H1 (cell line): ENCODE data around the gene TBKBP1. TPM values are rescaled to one million over a fixed set of nuclear protein-coding genes. Genes with fewer than 3 reads are reported as not detected.

Experiments used
- CTCF ChIA-PET: fragments of 300-600 bp; sonication (Branson Sonifier 250); formaldehyde crosslinking; loops from one replicate; lab custom pipeline; 2021; ENCODE audit not compliant: partially characterized antibody; lab: Charles Lee
- POLR2A ChIA-PET: fragments of 300-600 bp; sonication (Branson Sonifier 250); formaldehyde crosslinking; loops from one replicate; lab custom pipeline; 2021; ENCODE audit warnings: inconsistent platforms; ENCODE audit not compliant: partially characterized antibody; lab: Charles Lee
- DNase-seq, 2 experiments: peaks; one replicate each; pipeline versions ENCODE4 v3.0.0 to v3.0.0-alpha.2; 2010 to 2022; ENCODE audit warnings: low spot score in 2 of 2, low read depth in 1 of 2, mixed read lengths in 1 of 2
- FAIRE-seq: peaks from 2 replicates; lab custom pipeline; 2011; peaks lifted over from hg19 to GRCh38; lab: Jason Lieb, UNC
- H2AFZ ChIP-seq: 2 replicates; pipeline ENCODE4 v1.8.1; 2012; ENCODE audit warnings: low read length, inconsistent platforms
- H2AK5ac ChIP-seq: 2 replicates; pipeline ENCODE4 v1.6.1; 2013; ENCODE audit warnings: low read depth, low read length
- H2BK120ac ChIP-seq: replicated peaks from 2 replicates; pipeline ENCODE3; 2013; ENCODE audit warnings: low read depth, low read length, inconsistent platforms
- H2BK12ac ChIP-seq: 2 replicates; pipeline ENCODE4 v1.6.1; 2013; ENCODE audit warnings: low read depth, low read length
- H2BK15ac ChIP-seq: 2 replicates; pipeline ENCODE4 v1.6.1; 2013; ENCODE audit warnings: low read length
- H2BK20ac ChIP-seq: 2 replicates; pipeline ENCODE4 v1.6.1; 2013; ENCODE audit warnings: low read length
- H2BK5ac ChIP-seq: 2 replicates; pipeline ENCODE4 v1.6.1; 2013; ENCODE audit warnings: low read depth, low read length
- H3K14ac ChIP-seq: 2 replicates; pipeline ENCODE4 v1.6.1; 2013; ENCODE audit warnings: inconsistent platforms; ENCODE audit not compliant: insufficient read length
- H3K18ac ChIP-seq: 2 replicates; pipeline ENCODE4 v1.6.1; 2013; ENCODE audit warnings: low read length; ENCODE audit errors: extremely low read depth
- H3K23ac ChIP-seq: 2 replicates; pipeline ENCODE4 v1.6.1; 2013; ENCODE audit warnings: inconsistent platforms; ENCODE audit not compliant: insufficient read length
- H3K23me2 ChIP-seq: 2 replicates; pipeline ENCODE4 v1.6.1; 2013; ENCODE audit warnings: low read depth, low read length
- H3K27ac ChIP-seq: 2 replicates; pipeline ENCODE4 v1.6.1; 2011; ENCODE audit warnings: low read depth, low read length, inconsistent platforms
- H3K27me3 ChIP-seq, 4 experiments: replicated peaks in 1 of 4; 1 replicate in 1 of 4; 2 replicates in 3 of 4; pipeline versions ENCODE4 v1.6.1 to v1.8.1; 2011 to 2013; ENCODE audit warnings: low read length in 3 of 4, mild to moderate bottlenecking in 3 of 4, inconsistent platforms in 2 of 4, mixed read lengths in 2 of 4, moderate library complexity in 1 of 4; ENCODE audit not compliant: control insufficient read depth in 3 of 4, insufficient read depth in 3 of 4; ENCODE audit errors: extremely low read depth in 1 of 4
- H3K36me3 ChIP-seq, 4 experiments: 2 replicates each; pipeline versions ENCODE4 v1.6.1 to v1.8.1; 2011 to 2013; ENCODE audit warnings: mild to moderate bottlenecking in 4 of 4, low read length in 3 of 4, moderate library complexity in 2 of 4, control low read depth in 1 of 4, inconsistent platforms in 1 of 4; ENCODE audit not compliant: insufficient read depth in 4 of 4, control insufficient read depth in 2 of 4
- H3K4ac ChIP-seq: replicated peaks from 2 replicates; pipeline ENCODE3; 2013; ENCODE audit warnings: low read length, low read depth, mixed read lengths, inconsistent platforms; ENCODE audit not compliant: insufficient read length
- H3K4me1 ChIP-seq, 4 experiments: replicated peaks in 1 of 4; 1 replicate in 1 of 4; 2 replicates in 3 of 4; pipeline versions ENCODE4 v1.6.1 to v1.8.1; 2011 to 2013; ENCODE audit warnings: low read length in 3 of 4, inconsistent platforms in 2 of 4, mixed read lengths in 1 of 4; ENCODE audit not compliant: insufficient read depth in 4 of 4, control insufficient read depth in 3 of 4
- H3K4me2 ChIP-seq, 2 experiments: 2 replicates each; pipeline versions ENCODE4 v1.6.1 to v1.8.1; 2011 to 2013; ENCODE audit warnings: low read depth in 2 of 2, low read length in 2 of 2, control low read depth in 1 of 2, inconsistent platforms in 1 of 2, mild to moderate bottlenecking in 1 of 2; ENCODE audit not compliant: insufficient read depth in 1 of 2
- H3K4me3 ChIP-seq, 4 experiments: fragments of 200-600, 300-600 bp in 1 of 4; sonication (generic), shearing (Covaris generic), sonication (Bioruptor Twin) in 1 of 4; 2 replicates each; pipeline versions ENCODE4 v1.5.1 to v1.8.1; 2011 to 2016; ENCODE audit warnings: low read length in 4 of 4, low read depth in 3 of 4, control low read depth in 2 of 4, inconsistent platforms in 2 of 4, mild to moderate bottlenecking in 2 of 4, mixed read lengths in 1 of 4, moderate library complexity in 1 of 4; ENCODE audit not compliant: insufficient read depth in 2 of 4; ENCODE audit errors: extremely low read depth in 1 of 4
- H3K56ac ChIP-seq: replicated peaks from 2 replicates; pipeline ENCODE3; 2013; ENCODE audit warnings: low read depth, mild to moderate bottlenecking, mixed read lengths, low read length, inconsistent platforms; ENCODE audit not compliant: insufficient read length
- H3K79me1 ChIP-seq: 2 replicates; pipeline ENCODE4 v1.6.1; 2013; ENCODE audit warnings: low read depth, low read length, control low read depth
- H3K79me2 ChIP-seq, 2 experiments: 2 replicates each; pipeline versions ENCODE4 v1.6.1 to v1.8.1; 2012 to 2013; ENCODE audit warnings: low read length in 2 of 2, mild to moderate bottlenecking in 2 of 2, inconsistent platforms in 1 of 2; ENCODE audit not compliant: insufficient read depth in 2 of 2, control insufficient read depth in 1 of 2
- H3K9ac ChIP-seq, 4 experiments: replicated peaks in 1 of 4; 1 replicate in 1 of 4; 2 replicates in 3 of 4; pipeline versions ENCODE4 v1.6.1 to v1.8.1; 2011 to 2013; ENCODE audit warnings: low read depth in 3 of 4, low read length in 3 of 4, control low read depth in 2 of 4, mild to moderate bottlenecking in 2 of 4, moderate library complexity in 2 of 4, inconsistent platforms in 1 of 4; ENCODE audit errors: extremely low read depth in 1 of 4
- H3K9me3 ChIP-seq, 2 experiments: 2 replicates each; pipeline versions ENCODE4 v1.6.1 to v1.8.1; 2012 to 2013; ENCODE audit warnings: mild to moderate bottlenecking in 2 of 2, moderate library complexity in 2 of 2, control low read depth in 1 of 2, inconsistent platforms in 1 of 2, low read depth in 1 of 2, low read length in 1 of 2, mixed read lengths in 1 of 2; ENCODE audit not compliant: insufficient read depth in 2 of 2
- H4K20me1 ChIP-seq, 2 experiments: replicated peaks in 1 of 2; 2 replicates each; pipeline versions ENCODE3 to v1.8.1; 2011 to 2013; ENCODE audit warnings: inconsistent platforms in 2 of 2, low read length in 2 of 2, mild to moderate bottlenecking in 1 of 2; ENCODE audit not compliant: insufficient read depth in 2 of 2, control insufficient read depth in 1 of 2
- H4K5ac ChIP-seq: 2 replicates; pipeline ENCODE4 v1.6.1; 2013; ENCODE audit warnings: low read length, low read depth, mixed read lengths, inconsistent platforms; ENCODE audit not compliant: insufficient read length
- H4K8ac ChIP-seq: 2 replicates; pipeline ENCODE4 v1.8.0; 2013; ENCODE audit warnings: mild to moderate bottlenecking, moderate library complexity, low read length, inconsistent platforms; ENCODE audit not compliant: insufficient read depth; ENCODE audit errors: extremely low read depth
- H4K91ac ChIP-seq: replicated peaks from 2 replicates; pipeline ENCODE3; 2013; ENCODE audit warnings: low read length, mixed read lengths, inconsistent platforms; ENCODE audit not compliant: insufficient read length
- BRCA1 ChIP-seq: IDR thresholded peaks from 2 replicates; pipeline ENCODE4 v1.6.1; 2012; ENCODE audit warnings: low read depth, low read length, improper control_type of control experiment
- POLR2AphosphoS5 ChIP-seq: IDR thresholded peaks from 2 replicates; pipeline ENCODE4 v1.6.1; 2011; ENCODE audit warnings: low read depth, low read length
- WGBS, 2 experiments: shearing (Covaris generic) in 1 of 2; methylation state at CpG; one replicate each; pipeline versions ENCODE4 v1.1.6 to v1.1.7; 2013 to 2015; ENCODE audit warnings: low lambda C conversion rate in 2 of 2, mixed read lengths in 2 of 2, inconsistent platforms in 1 of 2, low coverage in 1 of 2, missing lambda C conversion rate in 1 of 2; ENCODE audit not compliant: insufficient replicate concordance in 2 of 2, insufficient coverage in 1 of 2, insufficient read length in 1 of 2; ENCODE audit errors: extremely low coverage in 1 of 2, missing lambda C conversion rate in 1 of 2; 5-methylcytosine and 5-hydroxymethylcytosine counted together
- polyA plus RNA-seq, 7 experiments: library from polyadenylated mRNA; depleted of rRNA in 3 of 7; stranded (reverse) in 5 of 7; unstranded in 2 of 7; fragments of >200 nt in 5 of 7; fragments of 200-250 nt in 2 of 7; gene quantifications; 1 replicate in 5 of 7; 2 replicates in 1 of 7; 4 replicates in 1 of 7; pipeline versions ENCODE4 v1.2.1 to v1.2.3, GENCODE V29; 2011 to 2013; ENCODE audit warnings: missing spikeins in 2 of 7, mixed read lengths in 2 of 7
- total RNA-seq: library from RNA; stranded (reverse); fragmentation: NEBNext Ultra II Directional; extraction: Animal tissue kit (Norgen Biotek cat#: 25700); gene quantifications from 2 replicates; pipeline ENCODE4 v1.2.1, GENCODE V29; 2021

Gene TBKBP1
- total and polyA plus RNA-seq, 2 of the 8 experiments (the other 6 are each of a cell fraction or from before 2014, with no cell fraction given) = 6.3 to 15.1 TPM

DNA sequence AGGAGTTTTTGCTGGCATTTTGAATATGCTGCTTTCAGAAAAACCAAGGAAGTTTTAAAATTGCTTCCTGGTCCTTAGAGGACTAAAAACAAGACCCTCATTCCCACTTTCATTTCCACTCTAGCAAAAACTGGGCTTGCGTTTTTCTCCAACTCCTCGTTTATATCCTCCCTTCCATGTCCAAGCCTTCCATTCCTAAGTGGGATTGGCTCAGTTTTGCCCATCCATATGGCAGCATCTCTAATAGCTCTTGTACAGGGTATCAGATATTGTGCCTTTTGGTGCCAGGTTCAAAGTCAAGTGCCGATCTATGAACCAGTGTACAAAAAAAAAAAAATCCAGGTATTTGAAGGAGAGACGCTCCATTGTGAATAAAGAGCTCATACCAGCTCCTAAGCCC is 9.9 kb upstream of the TBKBP1 start:
- H3K27ac ChIP-seq = no peak overlapping the region
- CTCF ChIA-PET = interaction anchor here (0.6 to 2.0 kb wide), 7 partner anchors 9 to 1472 kb away, joined by 3 to 8 read pairs (median 3); no protein-coding TSS in a partner anchor

More for the DNA sequence above, 9.9 kb upstream of the TBKBP1 start:
- H3K23me2 ChIP-seq = no peaks in the 10 kb centered on the region
- H4K91ac ChIP-seq = no peak overlapping the region
- no peaks in the 10 kb centered on the region for H3K79me2 ChIP-seq
- H3K4me1 ChIP-seq = peaks cover 2 to 11% (median 5%) of the 10 kb centered on the region in 4 experiments; a peak in 5 of 7 replicates
- POLR2A ChIA-PET = interaction anchor here (0.6 to 46.3 kb wide), 9 partner anchors 2 to 1816 kb away, joined by 3 to 1575 read pairs (median 4); partner anchors contain the start of genes KPNB1 and TBKBP1
- H3K9me3 ChIP-seq = no peaks in the 10 kb centered on the region
- H3K4me3 ChIP-seq = no peak overlapping the region
- H3K23ac ChIP-seq = no peak overlapping the region
- H4K20me1 ChIP-seq = peaks cover 0 to 7% of the 10 kb centered on the region in 2 experiments
- H2AK5ac ChIP-seq = no peak overlapping the region
- H3K79me1 ChIP-seq = no peaks in the 10 kb centered on the region
- no peak for DNase-seq
- H2BK12ac ChIP-seq = no peak overlapping the region
- no peak overlapping the region for H4K8ac ChIP-seq
- no peak overlapping the region for H3K9ac ChIP-seq
- no peak for FAIRE-seq
- no peak overlapping the region for H3K14ac ChIP-seq
- H2AFZ ChIP-seq = no peak overlapping the region
- no peak overlapping the region for H2BK15ac ChIP-seq
- H2BK120ac ChIP-seq = no peak overlapping the region
- H2BK20ac ChIP-seq = no peak overlapping the region
- H2BK5ac ChIP-seq = no peak overlapping the region
- no peak overlapping the region for H3K56ac ChIP-seq
- H3K27me3 ChIP-seq = no peaks in the 10 kb centered on the region
- peaks cover 30 to 64% (median 44%) of the 10 kb centered on the region in 4 experiments for H3K36me3 ChIP-seq
- H3K4ac ChIP-seq = no peak overlapping the region
- H3K18ac ChIP-seq = no peak overlapping the region
- no peak overlapping the region for H4K5ac ChIP-seq
- H3K4me2 ChIP-seq = no peak overlapping the region
- TF ChIP-seq BRCA1 = no peak
- peak; percentile 63; the same call in 1 of the 2 replicates for TF ChIP-seq POLR2AphosphoS5
- 93% methylated on average over 4 of the region's 4 CpGs; no CpG with 5 or more reads in 1 of the 2 experiments for WGBS, 2 experiments
